Ishikawa (cell line): ENCODE data around the gene KCNH2.

ENCODE experiments used
- CEBPB ChIP-seq: IDR thresholded peaks from 2 replicates; pipeline ENCODE4 v1.6.1; 2012
- CREB1 ChIP-seq: IDR thresholded peaks from 2 replicates; pipeline ENCODE4 v1.6.1; 2012; ENCODE audit warnings: low read depth
- EP300 ChIP-seq: IDR thresholded peaks from 2 replicates; pipeline ENCODE4 v1.6.1; 2012; ENCODE audit warnings: borderline replicate concordance
- FOXM1 ChIP-seq: IDR thresholded peaks from 2 replicates; pipeline ENCODE4 v1.6.1; 2012; ENCODE audit warnings: low read depth, borderline replicate concordance
- NFIC ChIP-seq: IDR thresholded peaks from 2 replicates; pipeline ENCODE4 v1.6.1; 2012
- REST ChIP-seq: IDR thresholded peaks from 2 replicates; pipeline ENCODE4 v1.6.1; 2012; ENCODE audit warnings: low read depth, mild to moderate bottlenecking
- TAF1 ChIP-seq: IDR thresholded peaks from 2 replicates; pipeline ENCODE4 v1.6.1; 2012; ENCODE audit warnings: low read depth, mild to moderate bottlenecking
- TCF12 ChIP-seq: IDR thresholded peaks from 2 replicates; pipeline ENCODE4 v1.6.1; 2012; ENCODE audit warnings: low read depth
- TEAD4 ChIP-seq: IDR thresholded peaks from 2 replicates; pipeline ENCODE4 v1.6.1; 2012
- YY1 ChIP-seq: IDR thresholded peaks from 2 replicates; pipeline ENCODE4 v1.6.1; 2012; ENCODE audit warnings: low read depth
- ZBTB7A ChIP-seq: IDR thresholded peaks from 2 replicates; pipeline ENCODE4 v1.6.1; 2012; ENCODE audit warnings: low read depth
- TF ChIP-seq, protein P1 (sequence below): IDR thresholded peaks from 2 replicates; pipeline ENCODE4 v1.6.1; 2012
- TF ChIP-seq, protein P2 (sequence below): IDR thresholded peaks from 2 replicates; pipeline ENCODE4 v1.6.1; 2012

Gene KCNH2

GRCh38 chr7:150895809-150896208, 82.3 kb downstream of the KCNH2 start:
- TF ChIP-seq EP300 (no peak), TEAD4 (no peak), CREB1 (no peak), FOXM1 (no peak), NFIC (no peak), ZBTB7A (no peak), CEBPB (no peak), REST (no peak), TCF12 (no peak), TAF1 (no peak), YY1 (no peak)
- TF ChIP-seq, protein P1, sequence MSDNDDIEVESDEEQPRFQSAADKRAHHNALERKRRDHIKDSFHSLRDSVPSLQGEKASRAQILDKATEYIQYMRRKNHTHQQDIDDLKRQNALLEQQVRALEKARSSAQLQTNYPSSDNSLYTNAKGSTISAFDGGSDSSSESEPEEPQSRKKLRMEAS = no peak
- TF ChIP-seq, protein P2, sequence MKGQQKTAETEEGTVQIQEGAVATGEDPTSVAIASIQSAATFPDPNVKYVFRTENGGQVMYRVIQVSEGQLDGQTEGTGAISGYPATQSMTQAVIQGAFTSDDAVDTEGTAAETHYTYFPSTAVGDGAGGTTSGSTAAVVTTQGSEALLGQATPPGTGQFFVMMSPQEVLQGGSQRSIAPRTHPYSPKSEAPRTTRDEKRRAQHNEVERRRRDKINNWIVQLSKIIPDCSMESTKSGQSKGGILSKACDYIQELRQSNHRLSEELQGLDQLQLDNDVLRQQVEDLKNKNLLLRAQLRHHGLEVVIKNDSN = no peak
